ENCODE data around the gene SEL1L3.
A peak's percentile ranks its signal among the peaks of the same experiment; 100 is the strongest.

Gene SEL1L3

DNA sequence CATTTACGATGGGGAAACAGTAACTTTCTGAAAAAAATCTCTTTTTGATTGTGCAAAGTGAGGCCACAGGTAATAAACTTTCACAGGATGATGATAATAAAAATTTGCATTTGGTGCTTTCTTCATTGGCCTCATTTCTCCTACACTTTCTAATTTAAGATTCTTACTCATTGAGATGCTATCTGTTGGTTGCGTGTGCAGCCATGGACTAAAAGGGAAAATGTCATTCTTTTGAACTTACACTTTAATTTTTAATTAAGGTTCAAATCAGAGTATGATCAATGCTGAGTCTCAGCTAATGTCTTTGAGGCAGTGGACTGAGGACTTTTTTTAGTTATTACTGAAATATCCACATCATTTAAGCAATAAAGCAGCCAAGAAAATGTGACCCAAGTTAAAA lies 87.6 kb downstream of the SEL1L3 start:
- no peak for DNase-seq (ENCODE audit: extremely low read depth, low read depth)
- no peak for TF ChIP-seq CTCF (IDR thresholded peaks at IDR 0.05; ENCODE audit: low read depth, low read length, missing control alignments)

GRCh38 chr4:25773358-25773757 lies 89.4 kb downstream of the SEL1L3 start:
- DNase-seq (ENCODE audit: extremely low read depth, low read depth), result no peak
- no peak for TF ChIP-seq CTCF (IDR thresholded peaks at IDR 0.05; ENCODE audit: low read depth, low read length, missing control alignments)
- no peak overlapping the region for H3K4me3 ChIP-seq (replicated peaks; ENCODE audit: low read depth, low read length)

More for the DNA sequence above, 87.6 kb downstream of the SEL1L3 start:
- no peak overlapping the region for H3K4me3 ChIP-seq (replicated peaks; ENCODE audit: low read depth, low read length)

- no peak for DNase-seq (ENCODE audit: extremely low read depth, low read depth)
Measured at GRCh38 chr4:25771672-25772071, 91.1 kb downstream of the SEL1L3 start.

GRCh38 chr4:25770847-25771246 lies 91.9 kb downstream of the SEL1L3 start:
- no peak for TF ChIP-seq CTCF (IDR thresholded peaks at IDR 0.05; ENCODE audit: low read depth, low read length, missing control alignments)
- DNase-seq (ENCODE audit: extremely low read depth, low read depth), result no peak
- no peak overlapping the region for H3K4me3 ChIP-seq (replicated peaks; ENCODE audit: low read depth, low read length)

More at GRCh38 chr4:25771672-25772071, 91.1 kb downstream of the SEL1L3 start:
- no peak for TF ChIP-seq CTCF (IDR thresholded peaks at IDR 0.05; ENCODE audit: low read depth, low read length, missing control alignments)
- no peak overlapping the region for H3K4me3 ChIP-seq (replicated peaks; ENCODE audit: low read depth, low read length)

DNA sequence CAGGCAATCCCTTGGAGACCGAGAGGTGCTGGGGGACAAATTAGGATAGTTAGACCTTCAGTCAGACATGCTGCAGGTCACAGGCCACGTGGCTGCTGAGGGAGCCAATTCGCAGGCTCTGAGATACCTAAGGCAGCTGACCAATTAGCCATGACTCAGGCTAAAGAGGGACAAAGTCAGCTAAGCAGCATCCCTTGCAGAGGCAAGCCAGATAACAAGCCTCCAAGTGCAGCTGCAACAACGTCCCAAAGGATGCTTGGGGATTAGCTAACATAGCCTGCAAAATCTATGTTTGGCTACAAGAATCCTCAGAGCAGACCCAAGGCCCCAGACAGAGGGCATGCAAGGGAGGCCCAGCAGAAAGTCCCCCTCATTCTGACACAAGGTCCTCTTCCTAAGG lies 93.5 kb downstream of the SEL1L3 start:
- no peak for DNase-seq (ENCODE audit: extremely low read depth, low read depth)
- no peak overlapping the region for H3K4me3 ChIP-seq (replicated peaks; ENCODE audit: low read depth, low read length)
- no peak for TF ChIP-seq CTCF (IDR thresholded peaks at IDR 0.05; ENCODE audit: low read depth, low read length, missing control alignments)

- peak; percentile 96 for TF ChIP-seq CTCF (IDR thresholded peaks at IDR 0.05; ENCODE audit: low read depth, low read length, missing control alignments)
- no peak overlapping the region for H3K4me3 ChIP-seq (replicated peaks; ENCODE audit: low read depth, low read length)
- DNase-seq (ENCODE audit: extremely low read depth, low read depth), result peak; percentile 38
Measured at GRCh38 chr4:25767877-25768725, 94.7 kb downstream of the SEL1L3 start.
